ENCODE results near the gene IFI30.

Gene IFI30

GRCh38 chr19:18226956-18227780 is 53.6 kb downstream of the IFI30 start:
- DNase-seq: no peak

Data from CD4-positive, alpha-beta T cell treated with Interleukin-17A for 1 hour (primary cell).